Muscle of arm (tissue), 12 donors: ENCODE data around the gene CPNE5. TPM values are rescaled to one million over a fixed set of nuclear protein-coding genes. Genes with fewer than 3 reads are reported as not detected.
"Not testable (repeated sequence)": the region's sequence is repeated elsewhere in the genome, so short reads cannot be mapped to it uniquely, and the experiment has no call there.

Experiments used
- DNase-seq: peaks from one replicate; pipeline ENCODE4 v3.0.0-alpha.2; 2013
- polyA plus RNA-seq, 12 donors: library from polyadenylated mRNA; unstranded; fragments of 120-200 nt; gene quantifications; one replicate each; pipeline ENCODE4 v1.2.1, GENCODE V29; 2013; ENCODE audit not compliant: insufficient read length in 12 of 12

CPNE5 gene
- polyA plus RNA-seq, 12 donors: 5.7 to 30.5 (median 11.1) TPM; not detected in 1

DNA sequence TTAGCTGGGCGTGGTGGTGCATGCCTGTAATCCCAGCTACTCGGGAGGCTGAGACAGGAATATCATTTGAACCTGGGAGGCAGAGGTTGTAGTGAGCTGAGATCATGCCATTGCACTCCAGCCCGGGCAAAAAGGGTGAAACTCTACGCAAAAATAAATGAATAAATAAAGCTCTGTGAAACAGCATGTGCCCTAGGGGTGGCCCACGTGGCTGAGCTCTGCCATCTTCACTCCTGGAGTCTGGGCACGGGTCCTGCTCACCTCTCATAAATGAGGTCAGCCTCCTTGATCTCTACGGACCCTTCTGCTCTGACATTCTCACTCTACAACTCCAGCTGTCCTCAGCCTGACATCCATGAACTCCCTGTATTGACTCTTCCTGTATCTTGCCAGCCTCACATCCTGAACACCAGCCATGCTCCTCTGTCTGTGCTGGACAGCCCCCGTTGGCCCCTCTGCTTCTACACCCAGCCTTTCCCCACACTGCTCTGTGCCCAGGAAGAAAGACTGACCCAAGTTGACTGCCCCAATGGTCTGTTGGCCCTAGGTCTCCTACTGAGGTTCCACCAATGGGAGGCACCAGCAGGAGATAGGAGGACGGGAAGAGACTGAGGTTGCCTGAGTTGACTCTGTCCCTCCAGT lies 21.9 kb downstream of the CPNE5 start:
- no peak for DNase-seq

DNA sequence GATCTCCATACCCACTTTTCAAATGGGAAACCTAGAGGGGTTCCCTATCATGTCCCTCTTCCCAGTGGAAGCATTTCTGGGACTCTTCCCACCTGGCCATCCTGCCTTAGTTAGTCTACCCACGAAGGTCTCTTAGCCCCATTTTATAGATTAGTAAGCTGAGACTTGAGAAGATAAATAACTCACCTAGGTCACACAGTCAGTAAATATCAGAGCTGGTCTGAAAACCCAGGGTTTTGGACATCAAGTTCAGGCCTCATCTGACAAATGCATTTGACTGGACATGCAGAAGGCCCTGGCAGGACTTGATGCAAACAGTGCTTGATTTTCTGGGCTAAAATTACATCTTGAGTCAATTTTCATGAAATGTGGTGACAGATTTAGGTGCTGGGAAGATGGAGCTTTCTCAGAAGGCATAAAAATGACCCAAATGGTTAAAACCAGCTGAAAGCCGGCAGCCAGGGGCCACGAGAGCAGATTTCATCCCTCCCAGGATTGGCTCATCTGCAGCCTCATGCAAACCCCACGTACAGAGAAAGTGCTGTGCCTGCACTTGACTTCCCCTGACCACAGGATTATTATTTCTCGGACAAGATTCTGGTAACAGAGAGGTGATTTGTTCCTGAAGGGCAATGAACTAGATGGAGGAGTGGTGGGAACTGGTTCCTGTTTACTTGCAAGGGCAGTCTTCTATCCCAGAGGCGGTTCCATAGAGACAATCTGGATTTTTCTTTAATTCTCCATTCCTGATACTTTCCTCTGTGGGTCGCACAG lies 23.1 kb downstream of the CPNE5 start:
- no peak for DNase-seq

DNA sequence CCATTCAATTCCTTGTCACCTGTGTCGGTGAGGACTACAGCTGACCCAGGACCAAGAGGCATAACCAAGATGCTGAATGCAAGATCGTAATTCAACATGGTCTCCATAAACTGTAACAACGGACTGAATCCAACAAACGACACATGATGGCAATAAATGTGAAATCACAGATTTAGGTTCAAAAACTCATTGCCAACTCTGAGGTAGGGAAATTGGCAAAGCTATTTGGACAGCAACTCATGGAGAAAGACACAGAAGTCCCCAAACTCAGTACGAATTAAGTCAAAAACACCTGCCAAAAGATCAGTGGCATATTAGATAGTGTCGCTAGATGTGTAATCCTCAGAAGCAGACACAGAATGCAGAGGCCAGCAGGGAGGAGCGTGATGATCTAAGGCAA lies 25.0 kb downstream of the CPNE5 start:
- no peak for DNase-seq

DNA sequence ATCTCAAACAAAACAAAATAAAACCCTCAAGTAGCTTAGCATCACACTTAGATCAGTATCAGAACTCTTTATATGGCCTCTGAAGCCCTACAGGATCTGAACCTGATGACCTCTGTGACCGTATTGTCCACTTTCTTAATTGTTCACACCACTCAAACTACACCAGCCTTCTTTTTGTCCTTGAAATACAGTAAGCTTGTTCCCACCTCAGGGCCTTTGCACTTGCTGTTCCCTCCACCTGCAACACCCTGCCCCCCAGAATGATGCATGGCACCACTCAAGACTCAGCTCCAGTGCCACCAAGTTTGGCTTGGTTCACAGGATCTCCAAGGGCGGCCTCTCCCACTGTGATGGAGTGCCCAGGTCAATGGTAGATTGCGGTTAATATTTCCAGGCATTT lies 25.7 kb downstream of the CPNE5 start:
- no peak for DNase-seq

DNA sequence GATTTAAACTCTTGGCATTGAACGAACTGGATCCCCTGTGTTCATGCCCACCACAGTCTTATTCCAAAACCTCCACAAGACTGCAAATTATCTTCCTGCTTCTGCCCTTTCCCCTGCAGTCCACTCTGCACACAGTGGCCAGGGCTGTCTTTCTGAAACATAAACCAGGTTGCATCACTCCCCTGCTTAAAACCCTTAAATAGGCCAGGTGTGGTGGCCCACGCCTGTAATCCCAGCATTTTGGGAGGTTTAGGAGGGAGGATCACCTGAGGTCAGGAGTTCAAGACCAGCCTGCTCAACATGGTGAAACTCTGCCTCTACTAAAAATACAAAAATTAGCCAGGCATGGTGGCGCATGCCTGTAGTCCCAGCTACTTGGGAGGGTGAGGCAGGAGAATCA lies 26.2 kb downstream of the CPNE5 start:
- not testable (repeated sequence) for DNase-seq

DNA sequence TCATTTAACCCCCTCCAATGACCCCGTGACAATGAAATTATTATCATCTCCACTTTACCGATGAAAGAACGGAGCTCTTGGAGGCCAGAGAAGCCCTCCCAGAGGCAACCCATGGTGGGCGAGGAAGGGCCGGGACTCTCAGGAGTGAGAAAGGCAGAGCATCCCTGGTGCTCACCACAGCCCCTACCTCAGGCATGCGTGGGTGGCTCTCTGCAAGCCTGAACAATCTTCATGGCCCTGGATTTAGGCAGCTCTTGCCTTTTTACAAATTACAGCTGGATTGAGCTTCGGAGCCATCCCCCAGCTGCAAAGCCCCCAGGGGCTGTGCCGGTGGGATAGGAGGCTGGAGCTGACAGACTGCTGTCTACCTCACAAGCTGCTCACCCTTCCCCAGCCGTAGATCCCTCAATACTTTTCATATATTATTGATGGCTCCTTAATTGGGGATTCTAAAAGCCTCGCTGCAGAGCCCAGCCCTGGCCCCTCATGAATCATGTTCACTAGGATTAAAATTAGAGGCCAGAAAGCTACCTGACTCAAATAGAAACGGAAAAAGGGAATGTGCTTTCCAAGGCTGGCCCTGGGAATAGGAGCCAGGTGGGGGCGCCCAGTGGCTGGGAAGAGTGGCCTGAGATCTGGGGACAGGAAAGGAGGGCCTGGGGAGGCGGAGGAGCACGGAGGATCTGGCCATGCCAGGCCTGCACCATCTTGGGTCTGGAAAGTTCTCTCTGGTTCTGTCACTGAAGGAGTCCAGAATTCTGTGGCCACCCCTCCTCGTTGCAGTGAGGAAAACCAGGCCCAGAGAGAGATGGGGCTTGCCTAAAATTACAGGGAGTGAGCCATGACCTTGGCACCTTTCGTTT lies 29.1 kb downstream of the CPNE5 start:
- DNase-seq: no peak

DNA sequence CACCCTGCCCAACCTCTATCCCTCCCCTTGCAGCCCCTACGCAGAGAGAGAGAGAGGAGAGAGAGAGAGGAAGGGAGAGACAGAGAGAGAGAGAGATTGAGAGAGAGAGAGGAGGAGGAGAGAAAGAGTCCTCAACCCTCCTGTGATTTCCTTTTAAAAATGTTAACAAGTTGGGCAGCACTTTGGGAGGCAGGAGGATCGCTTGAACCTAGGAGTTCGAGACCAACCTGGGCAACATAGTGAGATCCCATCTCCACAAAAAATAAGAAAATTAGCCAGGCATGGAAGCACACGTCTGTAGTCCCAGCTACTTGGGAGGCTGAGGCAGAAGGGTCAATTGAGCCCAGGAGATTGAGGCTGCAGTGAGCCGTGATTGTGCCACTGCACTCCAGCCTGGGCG lies 30.1 kb downstream of the CPNE5 start:
- DNase-seq: no peak

DNA sequence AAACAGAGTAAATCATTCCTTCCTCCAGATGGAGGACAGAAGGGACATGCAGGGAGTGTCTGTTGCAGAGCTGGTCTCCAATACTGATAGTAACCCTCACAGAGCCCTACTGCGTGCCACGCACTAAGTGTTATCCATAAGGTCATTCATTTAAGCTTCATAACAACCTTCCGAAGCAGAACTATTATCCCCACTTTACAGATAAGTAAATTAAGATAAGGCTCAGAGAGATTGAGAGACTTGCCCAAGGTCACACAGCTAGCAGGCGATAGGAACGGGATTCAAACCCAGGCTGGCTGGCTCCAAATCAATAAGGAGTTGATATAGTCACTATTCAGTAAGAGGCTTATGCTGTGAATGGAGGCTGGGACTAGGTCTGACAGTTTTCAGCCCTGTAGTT lies 30.6 kb downstream of the CPNE5 start:
- DNase-seq: no peak

DNA sequence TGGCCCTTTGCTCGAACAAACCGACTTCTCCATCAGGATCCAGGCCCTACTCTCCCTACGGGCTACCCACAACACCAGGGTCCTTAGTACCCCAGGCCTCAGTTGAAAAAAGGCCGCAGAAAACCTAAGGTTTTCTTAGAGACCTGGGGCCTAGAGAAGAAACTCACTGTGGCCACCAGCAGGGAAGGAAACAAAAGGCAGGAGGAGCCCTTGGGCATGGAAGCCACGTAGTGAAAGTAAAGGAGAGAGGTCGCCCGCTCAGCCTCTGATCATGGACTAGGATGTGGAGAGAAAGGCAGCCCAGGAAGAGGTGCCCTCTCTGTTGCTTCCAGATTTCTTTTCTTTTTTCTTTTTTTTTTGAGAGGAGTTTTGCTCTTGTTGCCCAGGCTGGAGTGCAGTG lies 31.5 kb downstream of the CPNE5 start:
- no peak for DNase-seq

DNA sequence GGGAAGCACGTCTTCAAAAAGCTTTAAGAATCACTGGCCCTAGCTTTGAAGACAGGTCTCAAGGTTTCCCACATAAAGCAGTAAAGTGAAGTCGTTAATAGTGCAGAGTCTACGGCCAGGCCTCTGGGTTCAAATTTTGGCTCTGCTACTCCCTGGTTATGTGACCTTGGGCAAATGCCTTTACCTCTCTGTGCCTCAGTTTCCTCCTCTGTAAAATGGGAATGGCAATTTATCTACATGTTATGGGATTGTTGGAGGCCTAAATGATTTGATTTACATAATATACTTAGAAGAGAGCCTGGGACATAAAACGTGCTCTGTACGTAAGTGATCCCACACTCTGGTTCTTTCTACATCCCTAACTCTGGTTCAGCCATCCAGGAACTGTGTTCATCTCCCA lies 32.1 kb downstream of the CPNE5 start:
- no peak for DNase-seq

DNA sequence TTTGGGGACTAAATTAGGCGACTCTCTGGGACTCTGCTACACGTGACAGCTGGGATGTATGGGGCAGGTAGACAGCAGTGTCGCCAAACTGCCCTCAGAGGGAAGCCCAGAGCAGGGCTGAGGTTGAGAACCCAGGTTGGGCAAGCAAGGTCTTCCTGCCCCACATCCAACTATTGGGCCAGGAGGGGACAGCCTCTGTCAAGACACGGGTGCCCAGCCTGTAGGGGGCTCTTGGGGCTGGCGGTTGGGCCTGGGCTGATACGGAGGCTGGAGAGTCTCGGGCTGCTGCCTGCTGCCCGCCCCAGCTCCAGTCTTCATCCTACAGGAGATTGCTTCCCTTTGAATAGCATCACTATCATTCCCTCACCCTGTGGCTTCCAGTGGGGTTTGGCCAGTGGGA lies 33.3 kb downstream of the CPNE5 start:
- DNase-seq: no peak

DNA sequence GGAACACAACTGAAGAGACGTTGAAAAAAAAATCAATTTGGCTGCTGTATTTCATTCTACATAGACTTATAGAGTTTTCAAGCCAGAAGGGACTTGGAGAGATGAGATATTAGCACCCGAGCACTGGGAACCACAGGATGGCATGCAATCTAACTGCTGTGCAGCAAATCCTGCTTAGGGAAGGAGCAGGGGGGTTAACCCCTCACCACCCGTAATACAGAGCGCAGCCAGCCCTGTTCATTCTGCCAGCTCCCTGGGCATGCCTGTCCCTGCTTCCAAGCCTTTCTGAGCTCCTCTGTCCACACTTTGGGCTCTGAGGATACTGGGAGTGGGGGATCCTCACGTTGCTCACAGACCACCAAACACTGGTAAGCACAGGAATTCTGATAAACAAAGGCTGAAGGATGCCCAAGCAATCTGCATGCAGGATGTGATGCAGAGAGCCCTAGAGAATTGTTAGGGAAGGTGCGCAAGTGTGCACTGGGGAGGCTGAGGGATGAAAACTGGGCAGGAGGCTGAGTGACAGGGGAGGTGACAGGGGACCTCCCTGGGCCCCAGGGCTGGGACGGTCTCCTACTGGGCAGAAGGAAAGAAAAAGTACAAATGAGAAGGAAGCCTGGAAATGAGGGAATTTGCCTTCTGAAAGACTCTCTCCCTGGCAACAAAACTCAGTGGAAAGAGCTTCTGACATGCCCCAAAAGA lies 34.0 kb downstream of the CPNE5 start:
- no peak for DNase-seq

DNA sequence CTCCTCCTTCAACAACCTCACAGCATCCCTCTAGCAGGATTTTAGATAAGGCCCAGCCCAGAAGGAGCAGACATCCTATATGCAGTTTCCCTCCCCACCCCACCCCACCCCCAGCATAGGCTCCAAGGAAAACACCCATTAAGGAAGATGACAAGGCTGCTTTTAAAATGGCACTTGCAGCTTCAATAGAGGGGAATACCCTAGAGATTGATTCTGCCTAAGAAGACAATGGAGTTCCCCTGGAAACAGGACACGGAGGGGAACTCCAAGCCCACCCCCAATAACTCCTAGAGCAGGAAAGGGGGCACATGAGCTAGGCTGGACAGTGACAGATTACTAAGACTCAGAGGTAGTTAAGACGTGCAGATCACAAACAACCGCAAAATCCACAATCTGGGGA lies 34.7 kb downstream of the CPNE5 start:
- DNase-seq: no peak

DNA sequence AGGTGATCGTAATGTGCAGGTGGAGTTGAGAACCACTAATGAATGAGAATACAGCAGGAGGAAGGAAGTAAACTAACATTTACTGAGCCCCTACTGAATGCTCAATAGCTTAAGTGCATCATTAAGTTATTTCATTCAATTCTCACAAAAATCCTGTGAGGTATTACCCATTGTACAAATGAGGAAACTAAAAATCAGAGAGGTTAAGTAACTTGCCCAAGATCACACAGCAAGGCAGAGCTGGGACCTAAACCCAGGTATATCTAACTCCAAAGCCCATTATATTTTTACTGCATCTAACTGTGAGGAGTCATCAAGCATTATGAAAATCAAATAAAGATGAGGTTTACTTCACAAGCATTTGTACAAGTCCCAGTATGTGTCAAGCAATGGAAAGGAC lies 35.3 kb downstream of the CPNE5 start:
- DNase-seq: no peak

DNA sequence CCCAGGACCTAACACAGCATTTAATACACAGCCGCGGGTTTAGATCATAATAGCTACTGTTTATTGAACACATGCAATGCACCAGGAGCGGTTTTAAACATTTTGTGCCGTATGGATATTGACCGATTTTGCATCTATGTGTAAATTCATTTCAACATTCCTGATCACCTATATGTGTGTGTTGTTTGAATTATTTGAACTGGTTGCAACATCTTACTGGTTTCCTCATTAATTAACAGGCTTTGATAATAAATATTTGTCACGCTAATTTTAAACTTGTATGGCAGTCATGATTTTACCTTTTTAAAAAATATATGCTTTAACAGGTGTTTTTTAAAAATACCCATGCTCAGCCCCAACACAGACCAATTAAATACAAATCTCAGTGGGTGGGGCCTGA lies 35.8 kb downstream of the CPNE5 start:
- DNase-seq: no peak

DNA sequence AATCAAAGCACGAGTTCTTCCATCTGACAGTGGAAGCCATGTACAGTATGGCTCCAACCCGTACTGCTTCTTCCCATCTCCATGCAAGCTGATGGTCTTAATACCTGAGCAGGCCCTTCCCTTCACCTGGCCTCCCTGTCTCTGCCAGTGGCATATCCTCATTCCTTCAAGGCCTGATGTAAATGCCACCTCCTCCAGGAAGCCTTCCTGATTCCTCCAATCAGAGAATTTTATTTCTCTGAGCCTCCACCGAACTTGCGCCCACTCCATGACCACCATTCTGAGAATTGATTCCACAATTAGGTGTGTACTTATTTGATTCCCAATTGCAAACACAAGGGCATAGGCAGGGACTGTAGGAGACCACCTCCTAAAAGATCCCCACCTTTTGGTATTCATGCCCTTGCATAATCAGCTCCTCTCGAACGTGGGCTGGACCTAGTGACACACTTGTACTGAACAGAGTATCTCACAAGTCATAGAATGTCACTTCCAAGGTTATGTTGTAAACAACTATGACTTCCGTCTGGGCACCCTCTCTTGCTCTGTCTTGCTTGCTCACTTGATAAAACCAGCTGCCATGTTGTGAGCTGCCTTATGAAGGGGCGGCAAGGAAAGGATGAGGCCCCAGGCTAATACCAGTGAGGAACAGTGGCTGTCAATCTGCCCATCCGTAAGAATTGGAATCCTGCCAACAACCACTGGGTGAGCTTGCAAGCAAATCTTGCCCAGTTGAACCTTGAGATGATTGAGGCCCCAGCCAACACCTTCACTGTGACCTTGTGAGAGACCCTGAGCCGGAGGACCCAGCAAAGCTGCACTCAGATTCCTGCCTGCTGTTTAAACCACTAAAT lies 38.8 kb downstream of the CPNE5 start:
- DNase-seq: no peak

DNA sequence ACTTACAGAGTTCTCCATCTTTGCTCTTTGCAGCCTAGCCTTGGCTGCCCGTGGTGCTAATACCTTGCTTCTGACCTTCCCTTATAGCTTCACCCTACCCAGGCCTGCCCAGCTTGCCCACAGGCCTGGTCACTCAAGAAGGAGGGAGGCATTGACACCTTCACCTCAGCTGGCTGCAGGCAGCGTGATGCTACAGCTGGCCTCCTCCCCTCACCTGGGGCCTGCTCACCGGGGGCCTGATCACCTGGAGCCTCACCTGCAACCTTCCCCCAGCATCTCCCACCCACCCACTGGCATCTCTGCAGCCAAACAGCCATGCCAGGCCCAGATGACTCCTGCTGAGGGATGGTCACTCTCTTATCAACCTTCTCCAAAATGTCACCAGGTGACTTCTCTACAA lies 40.4 kb downstream of the CPNE5 start:
- no peak for DNase-seq

DNA sequence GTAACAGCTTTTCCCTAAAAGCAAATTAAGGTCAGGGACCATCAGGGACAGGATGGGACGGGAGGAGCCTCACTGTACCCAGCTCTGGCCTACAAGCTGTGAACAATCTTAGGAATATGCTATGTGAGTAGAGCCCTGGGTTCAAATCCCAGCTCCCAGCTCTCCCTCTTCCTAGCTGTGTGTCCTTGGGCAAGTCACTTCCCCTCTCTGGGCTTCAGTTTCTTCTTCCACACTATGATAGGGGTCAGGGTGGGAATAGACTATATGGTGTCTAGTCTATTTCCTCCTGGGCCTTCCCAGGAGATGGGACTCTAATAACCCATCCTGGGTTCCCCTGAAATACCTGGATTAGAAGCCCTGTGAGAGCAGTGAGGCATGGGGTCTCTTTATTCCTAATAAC lies 41.6 kb downstream of the CPNE5 start:
- no peak for DNase-seq

DNA sequence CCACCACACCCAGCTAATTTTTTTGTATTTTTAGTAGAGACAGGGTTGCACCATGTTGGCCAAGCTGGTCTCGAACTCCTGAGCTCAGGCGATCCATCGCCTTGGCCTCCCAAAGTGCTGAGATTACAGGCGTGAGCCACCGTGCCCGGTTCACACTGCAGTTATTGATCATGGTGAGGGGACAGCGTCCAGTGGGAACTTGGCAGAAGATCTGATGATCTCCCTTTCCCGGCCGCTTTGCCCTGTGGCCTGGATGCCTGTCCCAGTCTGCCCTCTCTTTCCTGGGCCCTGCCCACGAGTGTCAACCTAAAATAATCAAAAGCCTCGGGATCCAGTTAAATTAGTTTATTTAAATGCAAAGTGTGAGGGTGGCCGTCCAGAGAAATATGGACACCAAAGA lies 42.2 kb downstream of the CPNE5 start:
- DNase-seq: no peak

DNA sequence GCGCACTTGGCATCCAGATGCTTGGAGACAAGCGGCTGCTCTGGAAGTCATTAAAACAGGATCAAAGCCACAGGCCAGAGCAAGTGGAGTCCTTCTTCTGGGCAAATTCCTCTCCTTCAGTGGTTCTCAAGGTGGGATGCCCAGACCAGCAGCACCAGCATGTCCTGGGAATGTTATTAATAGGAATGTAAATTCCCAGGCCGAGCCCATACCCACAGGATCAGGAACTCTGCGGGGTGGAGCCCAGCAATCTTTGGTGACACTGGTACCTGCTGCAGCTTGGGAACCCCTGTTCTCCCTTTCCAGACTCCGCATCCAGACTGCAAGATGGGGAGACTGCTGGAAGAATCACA lies 44.6 kb downstream of the CPNE5 start:
- no peak for DNase-seq
